GM19397 (cell line): ENCODE data around the gene LMTK2.

Experiments
- ATAC-seq: cut with Tn5 transposase; IDR thresholded peaks from one replicate; pipeline ENCODE4 v1.9.1; 2021; ENCODE audit warnings: mild to moderate bottlenecking, moderate library complexity; ENCODE audit not compliant: unreplicated experiment

The LMTK2 gene

DNA sequence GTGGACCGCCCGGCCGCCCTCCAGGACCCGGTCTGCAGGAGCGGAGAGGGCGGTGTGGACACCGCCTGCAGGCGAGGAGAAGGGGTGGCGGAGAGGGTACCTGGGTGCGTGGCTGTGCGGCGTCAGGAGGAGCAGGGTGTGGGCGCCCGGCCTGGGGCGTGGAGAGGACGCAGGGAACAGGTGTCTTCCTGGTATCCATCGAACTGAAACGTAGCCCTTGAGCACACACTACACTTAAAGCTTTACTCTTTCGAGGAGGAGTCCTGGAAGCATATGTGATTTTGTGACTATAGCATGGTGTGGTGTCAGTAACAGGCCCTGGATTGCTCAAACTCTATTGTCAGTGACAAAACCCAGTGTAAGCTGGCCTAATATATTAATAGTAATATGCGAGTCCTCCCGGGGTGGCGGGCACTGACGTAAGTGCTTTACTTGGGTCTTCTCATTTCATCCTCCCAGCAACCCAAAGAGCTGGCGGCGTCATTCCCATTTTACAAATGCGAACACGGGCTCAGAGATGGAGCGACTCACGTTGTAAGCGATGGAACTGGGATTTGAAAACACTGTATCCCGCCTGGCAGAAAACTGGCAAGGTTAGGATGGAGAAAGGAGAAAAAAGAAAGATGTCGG is 145.9 kb downstream of the LMTK2 start:
- peak; percentile 27 for ATAC-seq

GRCh38 chr7:98254516-98254915 is 147.9 kb downstream of the LMTK2 start:
- no peak for ATAC-seq

GRCh38 chr7:98254951-98255610 is 148.4 kb downstream of the LMTK2 start:
- ATAC-seq = no peak

DNA sequence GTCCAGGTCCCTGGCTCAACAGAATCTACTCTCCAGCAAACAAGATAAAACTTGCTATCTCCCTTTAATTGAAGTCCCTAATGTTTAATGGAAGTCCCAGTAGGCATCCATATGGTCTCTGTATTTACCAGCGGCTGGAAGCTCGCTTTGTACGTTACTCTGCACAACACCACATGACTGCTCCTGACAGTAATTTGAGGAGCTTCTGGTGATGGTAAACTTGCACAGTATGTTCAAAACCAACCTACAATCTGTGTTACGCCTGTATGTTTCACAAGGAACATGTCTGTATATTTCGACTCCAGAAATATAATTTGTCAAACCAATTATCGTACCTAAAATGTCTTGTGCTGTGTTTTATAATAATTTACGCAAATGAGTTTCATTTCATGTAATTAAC is 149.8 kb downstream of the LMTK2 start:
- no peak for ATAC-seq

DNA sequence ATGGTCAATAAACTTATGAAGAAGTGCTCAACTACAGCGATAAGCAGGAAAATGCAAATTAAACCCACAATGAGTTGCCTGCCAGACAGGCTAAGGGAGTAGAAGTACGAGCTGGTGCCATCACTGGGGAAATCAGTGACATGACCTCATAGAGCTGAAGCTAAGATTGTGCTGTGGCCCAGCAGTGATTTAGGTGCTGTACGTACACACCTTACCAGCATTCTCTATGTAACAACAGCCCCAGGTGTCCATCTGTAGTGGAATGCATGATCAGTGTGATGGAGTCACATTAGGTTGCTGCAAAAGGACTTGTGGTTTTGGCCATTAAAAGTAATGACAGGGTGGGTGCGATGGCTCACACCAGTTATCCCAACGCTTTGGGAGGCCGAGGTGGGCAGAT is 151.0 kb downstream of the LMTK2 start:
- ATAC-seq = no peak
